HG02642 (cell line): ENCODE data around the gene GALK2.
A peak's percentile ranks its signal among the peaks of the same experiment; 100 is the strongest.
"Not testable (repeated sequence)": the region's sequence is repeated elsewhere in the genome, so short reads cannot be mapped to it uniquely, and the experiment has no call there.

Experiments
- ATAC-seq: cut with Tn5 transposase; IDR thresholded peaks from one replicate; pipeline ENCODE4 v1.9.1; 2021; ENCODE audit warnings: mild to moderate bottlenecking; ENCODE audit not compliant: unreplicated experiment, poor library complexity

The GALK2 gene

GRCh38 chr15:49208102-49208501 lies 38.1 kb downstream of the GALK2 start:
- not testable (repeated sequence) for ATAC-seq

- ATAC-seq, result no peak
Observed at GRCh38 chr15:49212897-49213296, 42.9 kb downstream of the GALK2 start.

- peak; percentile 100 for ATAC-seq
Observed at GRCh38 chr15:49215768-49216739, 46.0 kb downstream of the GALK2 start.

DNA sequence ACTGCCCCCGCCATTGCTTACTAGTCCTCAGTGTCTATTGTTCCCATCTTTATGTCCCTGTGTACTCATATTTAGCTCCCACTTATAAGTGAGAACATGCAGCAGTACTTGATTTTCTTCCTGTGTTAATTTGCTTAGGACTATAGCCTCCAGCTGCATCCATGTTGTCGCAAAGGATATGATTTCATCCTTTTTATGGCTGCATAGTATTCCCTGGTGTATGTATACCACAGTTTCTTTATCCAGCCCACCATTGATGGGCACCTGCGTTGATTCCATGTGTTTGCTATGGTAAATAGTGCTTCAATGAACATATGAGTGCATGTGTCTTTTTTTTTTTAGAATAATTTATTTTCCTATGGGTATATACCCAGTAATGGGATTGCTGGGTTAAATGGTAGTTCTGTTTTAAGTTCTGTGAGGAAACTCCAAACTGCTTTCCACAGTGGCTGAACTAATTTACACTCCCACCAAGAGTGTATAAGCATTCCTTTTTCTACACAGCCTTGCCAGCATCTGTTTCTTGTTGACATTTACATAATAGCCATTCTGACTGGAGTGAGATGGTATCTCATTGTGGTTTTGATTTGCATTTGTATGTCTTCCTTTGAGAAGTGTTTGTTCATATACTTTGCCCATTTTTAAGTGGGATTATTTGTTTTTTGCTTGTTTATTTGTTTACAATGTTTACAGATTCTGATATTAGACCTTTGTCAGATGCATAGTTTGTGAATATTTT lies 53.7 kb downstream of the GALK2 start:
- ATAC-seq, result no peak

DNA sequence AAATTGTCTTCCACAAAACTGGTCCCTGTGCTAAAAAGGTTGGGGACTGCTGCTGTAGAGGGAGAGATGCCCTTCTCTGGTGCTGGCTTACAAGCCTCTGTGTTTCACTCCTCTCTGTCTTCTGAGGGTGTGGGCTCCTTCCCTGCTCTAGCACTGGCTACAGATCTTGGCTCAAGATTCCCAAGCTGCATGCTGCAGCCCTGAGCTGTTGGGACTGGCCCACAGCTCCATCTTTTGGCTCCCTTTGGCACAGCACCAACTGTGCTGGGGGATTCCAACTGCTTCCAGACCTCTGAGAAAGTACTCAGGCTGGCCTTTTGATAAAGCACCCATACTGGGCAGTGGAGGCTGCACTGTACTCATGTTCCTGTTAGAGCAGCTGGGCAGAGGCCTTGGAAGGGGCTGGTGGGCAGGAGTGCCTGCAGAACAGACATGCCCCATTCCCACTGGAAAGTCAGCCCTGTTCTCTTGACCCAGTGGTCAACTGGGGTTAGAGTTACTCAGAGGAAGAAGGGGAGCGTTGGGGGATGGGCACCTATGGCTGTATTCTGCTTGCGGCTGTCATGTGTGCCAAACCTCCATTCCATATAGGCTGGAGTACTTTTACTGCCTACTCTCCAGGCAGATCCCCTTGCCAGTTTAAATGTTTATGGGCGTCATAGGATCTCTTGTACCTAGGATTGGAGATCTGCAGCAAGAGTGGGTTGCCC lies 55.7 kb downstream of the GALK2 start:
- no peak for ATAC-seq

DNA sequence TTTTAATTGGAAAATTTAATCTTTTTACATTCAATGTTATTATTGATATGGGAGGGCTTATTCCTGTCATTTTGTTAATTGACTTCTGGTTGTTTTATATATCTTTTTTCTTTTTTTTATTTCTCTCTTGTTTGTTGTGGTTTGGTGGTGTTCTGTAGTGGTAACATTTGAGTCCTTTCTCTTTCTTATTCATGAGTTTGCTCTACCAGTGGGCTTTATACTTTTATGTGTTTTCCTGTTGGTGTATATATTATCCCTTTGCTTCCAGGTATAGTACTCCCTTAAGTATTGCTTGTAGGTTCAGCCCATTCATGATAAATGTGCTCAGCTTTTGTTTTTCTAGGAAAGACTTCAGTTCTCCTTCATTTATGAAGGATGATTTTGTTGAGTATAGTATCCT lies 57.6 kb downstream of the GALK2 start:
- ATAC-seq, result no peak

- no peak for ATAC-seq
Observed at GRCh38 chr15:49229922-49230321, 59.9 kb downstream of the GALK2 start.

- no peak for ATAC-seq
Observed at GRCh38 chr15:49232236-49232806, 62.3 kb downstream of the GALK2 start.

DNA sequence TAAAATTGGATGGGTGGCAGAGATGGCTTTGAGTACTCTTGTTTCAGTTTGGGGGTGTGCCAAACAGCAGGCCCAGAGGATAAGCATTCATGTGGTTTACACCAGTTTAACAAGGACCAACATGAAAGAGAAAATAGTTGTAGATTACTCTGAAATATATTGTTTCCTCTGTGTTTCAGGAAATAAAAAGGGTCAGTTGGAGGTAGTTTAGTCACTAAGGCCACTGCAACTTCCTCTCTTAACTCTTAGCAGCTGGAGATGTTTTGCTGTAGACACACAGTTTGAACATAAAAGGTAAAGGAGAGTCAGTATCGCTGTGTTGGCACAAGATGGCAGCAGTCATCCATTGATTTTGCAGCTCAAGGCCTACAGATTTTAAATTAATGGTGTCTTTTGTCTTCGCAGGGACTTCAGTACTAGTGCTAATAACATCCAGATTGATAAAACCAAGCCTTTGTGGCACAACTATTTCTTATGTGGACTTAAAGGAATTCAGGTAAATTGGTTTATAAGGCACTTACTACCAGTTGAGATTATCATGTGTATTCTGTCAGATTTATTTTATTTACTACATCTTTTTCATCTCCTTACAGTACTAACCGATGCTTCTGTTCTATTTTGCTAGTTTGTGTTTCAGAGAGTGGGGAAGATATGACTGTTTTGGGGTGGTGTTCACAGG lies 65.5 kb downstream of the GALK2 start:
- peak; percentile 89 for ATAC-seq

- ATAC-seq, result no peak
Observed at GRCh38 chr15:49236869-49237268, 66.8 kb downstream of the GALK2 start.

- ATAC-seq, result no peak
Observed at GRCh38 chr15:49238342-49238741, 68.3 kb downstream of the GALK2 start.

DNA sequence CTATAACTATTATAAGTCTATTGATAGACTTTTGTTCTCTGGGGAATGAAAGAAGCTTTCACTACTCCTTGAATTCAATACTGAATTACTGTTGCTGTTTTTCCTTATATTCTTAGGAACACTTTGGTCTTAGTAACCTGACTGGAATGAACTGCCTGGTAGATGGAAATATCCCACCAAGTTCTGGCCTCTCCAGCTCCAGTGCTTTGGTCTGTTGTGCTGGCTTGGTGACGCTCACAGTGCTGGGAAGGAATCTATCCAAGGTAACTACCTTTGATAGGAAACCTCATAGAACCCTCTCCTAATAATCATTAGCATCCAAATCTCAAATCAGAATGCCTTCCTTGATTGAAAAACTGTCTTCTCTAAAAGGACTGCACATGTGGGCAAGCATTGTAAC lies 69.1 kb downstream of the GALK2 start:
- ATAC-seq, result no peak

GRCh38 chr15:49242820-49243219 lies 72.8 kb downstream of the GALK2 start:
- ATAC-seq, result no peak

DNA sequence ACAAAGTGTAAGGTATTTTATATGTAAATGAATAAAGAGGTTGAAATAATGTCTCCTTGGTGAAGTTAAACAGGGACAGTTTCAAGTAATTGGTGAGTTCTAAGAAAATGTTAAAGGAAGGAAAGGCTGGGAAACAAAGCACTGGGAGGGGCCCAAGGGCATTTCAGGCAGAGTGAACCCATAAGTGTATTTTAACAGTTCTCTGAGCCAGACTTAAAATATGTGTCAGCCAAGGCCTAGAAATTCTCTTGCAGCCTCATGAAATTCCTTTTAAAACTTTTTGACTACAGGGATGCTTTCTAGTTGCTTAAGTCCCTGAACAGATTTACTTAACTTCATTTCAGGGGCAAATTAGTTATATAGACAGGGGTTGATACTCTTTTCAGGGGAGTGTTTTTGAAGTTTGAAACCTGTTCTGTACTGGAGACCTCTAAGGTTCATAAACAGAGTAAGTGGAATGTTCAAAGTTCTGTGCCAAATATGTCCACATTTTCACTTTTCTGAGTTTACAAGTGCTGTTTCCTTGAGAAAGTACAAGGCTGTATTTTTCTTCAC lies 77.6 kb downstream of the GALK2 start:
- ATAC-seq, result no peak

DNA sequence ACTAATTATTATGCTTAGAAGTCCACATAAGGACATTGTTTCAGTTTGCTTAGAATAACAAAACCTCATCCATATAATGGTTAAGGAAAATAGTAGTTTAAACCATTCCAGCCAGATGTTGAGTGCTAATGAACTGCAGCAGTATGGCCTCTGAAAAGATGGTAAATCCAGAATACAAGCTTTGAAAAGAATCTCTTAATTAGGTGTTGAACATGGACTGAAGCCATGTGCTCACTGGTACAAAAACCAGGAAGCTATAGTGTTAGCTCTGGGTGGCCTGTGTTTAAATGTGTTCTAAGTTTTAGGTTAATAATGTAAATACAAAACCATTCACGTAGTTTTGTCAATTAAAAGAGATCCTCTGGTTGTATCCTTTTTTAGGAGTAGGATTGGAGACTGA lies 78.2 kb downstream of the GALK2 start:
- ATAC-seq, result no peak

DNA sequence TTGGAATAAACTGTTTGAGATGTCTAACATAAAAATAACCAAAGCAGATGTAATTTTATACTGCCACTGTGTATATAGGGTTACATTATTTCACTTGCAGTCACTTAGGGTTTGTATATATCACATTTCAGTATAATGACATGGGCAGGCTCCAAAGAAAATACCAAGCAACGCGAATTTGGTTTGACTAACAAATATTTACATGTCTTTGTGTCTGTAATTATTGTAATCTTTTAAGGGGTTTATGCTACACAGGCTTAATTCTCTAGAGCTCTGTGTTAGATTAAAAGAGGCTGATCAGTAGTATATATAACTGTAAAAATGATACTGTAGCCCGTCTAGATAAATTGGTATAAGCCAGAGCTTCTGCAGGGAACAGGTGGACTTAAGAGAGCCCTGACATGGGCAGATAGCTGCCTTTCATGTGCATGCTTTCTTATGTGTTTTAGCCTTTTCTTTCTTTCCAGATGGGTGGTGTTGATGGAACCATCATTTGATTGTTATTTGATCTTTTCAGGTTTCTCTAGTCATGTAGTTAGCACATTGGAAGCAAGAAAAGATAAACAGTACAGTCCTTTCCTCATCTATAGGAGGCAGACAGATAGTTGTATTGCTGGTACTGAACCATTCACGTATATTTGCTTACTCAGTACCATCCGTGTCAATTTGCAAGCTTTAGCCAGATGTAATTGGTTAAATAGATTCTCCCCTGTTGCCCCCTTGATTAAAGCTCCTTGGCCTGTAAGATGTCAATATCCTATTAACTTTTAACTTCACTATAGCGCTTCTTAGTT lies 86.1 kb downstream of the GALK2 start:
- no peak for ATAC-seq

DNA sequence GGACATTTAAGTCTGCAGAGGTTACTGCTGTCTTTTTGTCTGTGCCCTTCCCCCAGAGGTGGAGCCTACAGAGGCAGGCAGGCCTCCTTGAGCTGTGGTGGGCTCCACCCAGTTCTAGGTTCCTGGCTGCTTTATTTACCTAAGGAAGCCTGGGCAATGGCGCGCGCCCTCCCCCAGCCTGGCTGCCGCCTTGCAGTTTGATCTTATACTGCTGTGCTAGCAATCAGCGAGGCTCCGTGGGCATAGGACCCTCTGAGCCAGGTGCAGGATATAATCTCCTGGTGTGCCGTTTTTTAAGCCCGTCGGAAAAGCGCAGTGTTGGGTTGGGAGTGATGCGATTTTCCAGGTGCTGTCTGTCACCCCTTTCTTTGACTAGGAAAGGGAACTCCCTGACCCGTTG lies 95.1 kb downstream of the GALK2 start:
- ATAC-seq, result not testable (repeated sequence)

GRCh38 chr15:49265911-49266310 lies 95.9 kb downstream of the GALK2 start:
- no peak for ATAC-seq
